HL-60/S4 treated with retinoic acid at 250 ng/mL for 4 days and 3 days (cell line): ENCODE results near the gene PCDHB4.
"Not testable (repeated sequence)": the region's sequence is repeated elsewhere in the genome, so short reads cannot be mapped to it uniquely, and the experiment has no call there.

Experiments used
- in situ Hi-C: fragments of 300-500 bp; cut with MboI; formaldehyde crosslinking; loops from 2 replicates; pipeline ENCODE4 v1.7.0; 2022; ENCODE audit warnings: low sequenced_read_pairs

The PCDHB4 gene

GRCh38 chr5:141149812-141150211 lies 28.2 kb downstream of the PCDHB4 start, which contains the start of gene PCDHB6:
Gene PCDHB6 (plus strand): TSS chr5:141150057. CDS start chr5:141150258, 201 bp downstream.
- in situ Hi-C loops = no loop called here

GRCh38 chr5:141150224-141150992 lies 28.8 kb downstream of the PCDHB4 start:
- in situ Hi-C loops = no loop called here

GRCh38 chr5:141150993-141151325 lies 29.3 kb downstream of the PCDHB4 start:
- in situ Hi-C loops = no loop called here

- in situ Hi-C loops = not testable (repeated sequence)
Measured at GRCh38 chr5:141151632-141152031, 30.0 kb downstream of the PCDHB4 start.

- in situ Hi-C loops = not testable (repeated sequence)
Measured at GRCh38 chr5:141152096-141152495, 30.5 kb downstream of the PCDHB4 start.

- in situ Hi-C loops = no loop called here
Measured at GRCh38 chr5:141155540-141156374, 34.1 kb downstream of the PCDHB4 start.

- in situ Hi-C loops = not testable (repeated sequence)
Measured at GRCh38 chr5:141157356-141157755, 35.7 kb downstream of the PCDHB4 start.

GRCh38 chr5:141157901-141158300 lies 36.3 kb downstream of the PCDHB4 start:
- in situ Hi-C loops = not testable (repeated sequence)

GRCh38 chr5:141172381-141173204 lies 51.0 kb downstream of the PCDHB4 start, which contains the start of gene PCDHB7:
Gene PCDHB7 (plus strand): TSS chr5:141172644. CDS start chr5:141172836, 192 bp downstream.
- in situ Hi-C loops = no loop called here

- in situ Hi-C loops = loop anchor here (25.0 kb wide), 1 partner anchor 388 kb away; no protein-coding TSS in a partner anchor
Measured at GRCh38 chr5:141174291-141175104, 52.9 kb downstream of the PCDHB4 start.
